BE2C (cell line): Measurements from ENCODE around the gene MYBPHL.

ENCODE experiments used
- DNase-seq: peaks from one replicate; pipeline ENCODE4 v3.0.0-alpha.2; 2020
- H3K27me3 ChIP-seq: fragments of 250-450 bp; sonication (Bioruptor Pico); 2 replicates; pipeline ENCODE4 v1.5.1; 2020; ENCODE audit warnings: mild to moderate bottlenecking
- H3K36me3 ChIP-seq: fragments of 250-450 bp; sonication (Bioruptor Pico); 2 replicates; pipeline ENCODE4 v1.5.1; 2020; ENCODE audit warnings: mild to moderate bottlenecking
- H3K4me1 ChIP-seq: fragments of 250-450 bp; sonication (Bioruptor Pico); 2 replicates; pipeline ENCODE4 v1.5.1; 2020
- H3K4me3 ChIP-seq: 2 replicates; pipeline ENCODE4 v1.5.1; 2011; ENCODE audit warnings: low read depth, low read length
- H3K9me3 ChIP-seq: fragments of 250-450 bp; sonication (Bioruptor Pico); 2 replicates; pipeline ENCODE4 v1.5.1; 2020
- TF ChIP-seq, protein P1 (sequence below): IDR thresholded peaks from 2 replicates; pipeline ENCODE4 v1.5.1; 2012; ENCODE audit warnings: mild to moderate bottlenecking, low read depth, low read length

Gene MYBPHL

GRCh38 chr1:109243221-109243620, 63.6 kb downstream of the MYBPHL start:
- peaks cover 7% of the 10 kb centered on the region; the same call in 1 of the 2 replicates for H3K4me1 ChIP-seq
- no peaks in the 10 kb centered on the region for H3K9me3 ChIP-seq
- no peak for DNase-seq
- peaks cover 14% of the 10 kb centered on the region for H3K36me3 ChIP-seq
- H3K4me3 ChIP-seq = no peak overlapping the region
- TF ChIP-seq, protein P1, sequence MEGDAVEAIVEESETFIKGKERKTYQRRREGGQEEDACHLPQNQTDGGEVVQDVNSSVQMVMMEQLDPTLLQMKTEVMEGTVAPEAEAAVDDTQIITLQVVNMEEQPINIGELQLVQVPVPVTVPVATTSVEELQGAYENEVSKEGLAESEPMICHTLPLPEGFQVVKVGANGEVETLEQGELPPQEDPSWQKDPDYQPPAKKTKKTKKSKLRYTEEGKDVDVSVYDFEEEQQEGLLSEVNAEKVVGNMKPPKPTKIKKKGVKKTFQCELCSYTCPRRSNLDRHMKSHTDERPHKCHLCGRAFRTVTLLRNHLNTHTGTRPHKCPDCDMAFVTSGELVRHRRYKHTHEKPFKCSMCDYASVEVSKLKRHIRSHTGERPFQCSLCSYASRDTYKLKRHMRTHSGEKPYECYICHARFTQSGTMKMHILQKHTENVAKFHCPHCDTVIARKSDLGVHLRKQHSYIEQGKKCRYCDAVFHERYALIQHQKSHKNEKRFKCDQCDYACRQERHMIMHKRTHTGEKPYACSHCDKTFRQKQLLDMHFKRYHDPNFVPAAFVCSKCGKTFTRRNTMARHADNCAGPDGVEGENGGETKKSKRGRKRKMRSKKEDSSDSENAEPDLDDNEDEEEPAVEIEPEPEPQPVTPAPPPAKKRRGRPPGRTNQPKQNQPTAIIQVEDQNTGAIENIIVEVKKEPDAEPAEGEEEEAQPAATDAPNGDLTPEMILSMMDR = no peak
- no peaks in the 10 kb centered on the region for H3K27me3 ChIP-seq

GRCh38 chr1:109242387-109242786, 64.4 kb downstream of the MYBPHL start:
- H3K36me3 ChIP-seq = peaks cover 23% of the 10 kb centered on the region
- peaks cover 7% of the 10 kb centered on the region; the same call in 1 of the 2 replicates for H3K4me1 ChIP-seq
- TF ChIP-seq, protein P1 = no peak
- DNase-seq = no peak
- H3K27me3 ChIP-seq = no peaks in the 10 kb centered on the region
- H3K4me3 ChIP-seq = no peak overlapping the region
- no peaks in the 10 kb centered on the region for H3K9me3 ChIP-seq
